Prostate gland (tissue), 2 donors: Measurements from ENCODE around the gene CCSER1.

Experiments used
- CTCF ChIP-seq, 4 experiments: fragments of 200-600 bp in 2 of 4; fragments of 450-650 bp in 2 of 4; sonication (generic) in 2 of 4; IDR thresholded peaks; 1 replicate in 3 of 4; 2 replicates in 1 of 4; pipeline ENCODE4 v1.5.1; 2016 to 2019; ENCODE audit warnings: antibody characterized with exemption in 4 of 4, mild to moderate bottlenecking in 2 of 4, moderate library complexity in 2 of 4
- POLR2A ChIP-seq: fragments of 450-650 bp; IDR thresholded peaks from one replicate; pipeline ENCODE4 v1.6.1; 2016; ENCODE audit warnings: antibody characterized with exemption, mild to moderate bottlenecking
- POLR2AphosphoS5 ChIP-seq: sonication (generic); formaldehyde crosslinking; IDR thresholded peaks from one replicate; pipeline ENCODE4 v1.6.1; 2017; ENCODE audit warnings: antibody characterized with exemption

- TF ChIP-seq CTCF (IDR thresholded peaks at IDR 0.05) (no peak), POLR2A (no peak), POLR2AphosphoS5 (no peak)
These were observed 671.8 kb downstream of the CCSER1 start for GRCh38 chr4:90798948-90799347.
